AG10803 (cell line): ENCODE data around the gene REELD1.

Experiments used
- DNase-seq: peaks from one replicate; pipeline ENCODE4 v3.0.0; 2010; ENCODE audit warnings: low read depth
- H3K4me3 ChIP-seq: 2 replicates; pipeline ENCODE4 v1.5.1; 2011; ENCODE audit warnings: mild to moderate bottlenecking, low read length, control low read depth
- TF ChIP-seq, protein P1 (sequence below): conservative IDR thresholded peaks from 2 replicates; pipeline ENCODE4 v1.5.1; 2011; ENCODE audit warnings: mild to moderate bottlenecking, low read length, control low read depth, inconsistent platforms

REELD1 gene

DNA sequence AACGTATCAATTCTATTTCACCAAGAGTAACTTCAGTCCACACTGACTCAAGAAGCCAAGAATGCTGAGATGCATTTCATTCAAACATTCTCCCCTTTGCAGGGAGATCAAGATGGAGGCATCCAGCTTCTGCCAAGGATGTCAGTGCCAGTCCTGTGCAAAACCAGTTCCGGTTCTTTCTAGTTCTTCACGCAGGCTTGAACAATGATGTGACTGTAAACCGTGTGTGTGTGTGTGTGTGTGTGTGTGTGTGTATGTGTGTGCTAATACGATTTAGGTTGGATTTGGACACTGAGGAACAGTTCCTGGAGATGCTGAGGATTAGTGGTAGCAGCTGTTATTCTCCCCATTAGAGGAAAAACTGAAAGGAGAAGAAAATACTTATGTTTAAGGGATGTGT lies at the start of gene REELD1:
Gene REELD1 (plus strand): TSS at position 301 of the 400 bp plus-strand sequence. CDS start 2,415 bp downstream, outside the sequence.
- no peak within 1 kb of the TSS for H3K4me3 ChIP-seq
- TF ChIP-seq, protein P1, sequence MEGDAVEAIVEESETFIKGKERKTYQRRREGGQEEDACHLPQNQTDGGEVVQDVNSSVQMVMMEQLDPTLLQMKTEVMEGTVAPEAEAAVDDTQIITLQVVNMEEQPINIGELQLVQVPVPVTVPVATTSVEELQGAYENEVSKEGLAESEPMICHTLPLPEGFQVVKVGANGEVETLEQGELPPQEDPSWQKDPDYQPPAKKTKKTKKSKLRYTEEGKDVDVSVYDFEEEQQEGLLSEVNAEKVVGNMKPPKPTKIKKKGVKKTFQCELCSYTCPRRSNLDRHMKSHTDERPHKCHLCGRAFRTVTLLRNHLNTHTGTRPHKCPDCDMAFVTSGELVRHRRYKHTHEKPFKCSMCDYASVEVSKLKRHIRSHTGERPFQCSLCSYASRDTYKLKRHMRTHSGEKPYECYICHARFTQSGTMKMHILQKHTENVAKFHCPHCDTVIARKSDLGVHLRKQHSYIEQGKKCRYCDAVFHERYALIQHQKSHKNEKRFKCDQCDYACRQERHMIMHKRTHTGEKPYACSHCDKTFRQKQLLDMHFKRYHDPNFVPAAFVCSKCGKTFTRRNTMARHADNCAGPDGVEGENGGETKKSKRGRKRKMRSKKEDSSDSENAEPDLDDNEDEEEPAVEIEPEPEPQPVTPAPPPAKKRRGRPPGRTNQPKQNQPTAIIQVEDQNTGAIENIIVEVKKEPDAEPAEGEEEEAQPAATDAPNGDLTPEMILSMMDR = no peak
- DNase-seq = no peak

DNA sequence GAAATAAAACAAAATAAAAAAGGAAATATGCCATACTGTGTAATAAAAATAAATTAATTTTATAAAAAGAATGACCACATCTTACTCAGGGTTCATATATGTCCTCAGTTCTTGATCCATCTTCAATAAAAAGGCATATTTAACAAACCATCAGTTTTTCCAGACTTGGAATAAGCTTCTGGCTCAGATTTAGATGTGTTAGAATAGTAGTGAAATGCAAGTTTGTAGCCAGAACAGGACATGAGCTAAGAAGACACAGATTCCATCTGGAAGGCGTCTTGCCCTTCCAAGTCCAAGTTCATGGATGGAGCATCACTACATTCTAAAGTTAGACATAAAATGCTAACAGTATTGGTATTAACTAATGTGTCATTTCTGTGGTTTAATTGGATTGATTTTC lies 49.1 kb upstream of the REELD1 start:
- TF ChIP-seq, protein P1 = no peak
- peak; percentile 17 for DNase-seq
- H3K4me3 ChIP-seq = no peak overlapping the region

DNA sequence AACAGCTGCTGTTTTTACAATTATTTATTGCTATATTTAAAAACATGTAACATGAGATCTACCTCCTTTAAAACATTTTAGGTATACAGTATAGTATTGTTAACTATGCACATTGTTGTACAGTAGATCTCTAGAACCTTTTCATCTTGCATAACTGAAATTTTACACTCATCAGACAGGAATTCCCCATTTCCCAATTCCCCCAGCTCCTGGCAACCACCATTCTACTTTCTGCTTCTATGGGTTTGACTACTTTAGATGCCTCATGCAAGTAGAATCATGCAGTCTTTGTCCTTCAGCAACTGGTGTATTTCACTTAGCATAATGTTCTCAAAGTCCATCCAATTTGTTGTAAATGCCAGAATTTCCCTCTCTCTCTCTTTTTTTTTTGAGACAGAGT lies 48.5 kb upstream of the REELD1 start:
- no peak overlapping the region for H3K4me3 ChIP-seq
- peak; percentile 89 for DNase-seq
- TF ChIP-seq, protein P1 = no peak

DNA sequence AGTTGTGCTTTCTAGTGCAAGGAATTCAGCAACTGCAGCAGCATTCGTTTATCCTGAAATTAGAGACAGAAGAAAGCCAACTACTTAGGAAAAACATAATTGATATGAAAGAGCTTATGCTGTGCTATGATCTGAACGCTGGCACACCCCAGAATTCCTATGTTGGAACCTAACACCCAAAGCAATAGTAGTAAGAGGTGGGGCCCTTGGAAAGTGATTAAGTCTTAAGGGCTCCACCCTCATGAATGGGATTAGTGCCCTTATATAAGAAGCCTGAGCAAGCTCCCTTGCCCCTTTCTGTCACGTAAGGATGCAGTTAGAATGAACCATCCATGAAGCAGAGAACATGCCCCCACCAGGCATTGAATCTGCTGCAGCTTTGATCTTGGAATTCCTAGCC lies 44.2 kb upstream of the REELD1 start:
- TF ChIP-seq, protein P1 = no peak

DNA sequence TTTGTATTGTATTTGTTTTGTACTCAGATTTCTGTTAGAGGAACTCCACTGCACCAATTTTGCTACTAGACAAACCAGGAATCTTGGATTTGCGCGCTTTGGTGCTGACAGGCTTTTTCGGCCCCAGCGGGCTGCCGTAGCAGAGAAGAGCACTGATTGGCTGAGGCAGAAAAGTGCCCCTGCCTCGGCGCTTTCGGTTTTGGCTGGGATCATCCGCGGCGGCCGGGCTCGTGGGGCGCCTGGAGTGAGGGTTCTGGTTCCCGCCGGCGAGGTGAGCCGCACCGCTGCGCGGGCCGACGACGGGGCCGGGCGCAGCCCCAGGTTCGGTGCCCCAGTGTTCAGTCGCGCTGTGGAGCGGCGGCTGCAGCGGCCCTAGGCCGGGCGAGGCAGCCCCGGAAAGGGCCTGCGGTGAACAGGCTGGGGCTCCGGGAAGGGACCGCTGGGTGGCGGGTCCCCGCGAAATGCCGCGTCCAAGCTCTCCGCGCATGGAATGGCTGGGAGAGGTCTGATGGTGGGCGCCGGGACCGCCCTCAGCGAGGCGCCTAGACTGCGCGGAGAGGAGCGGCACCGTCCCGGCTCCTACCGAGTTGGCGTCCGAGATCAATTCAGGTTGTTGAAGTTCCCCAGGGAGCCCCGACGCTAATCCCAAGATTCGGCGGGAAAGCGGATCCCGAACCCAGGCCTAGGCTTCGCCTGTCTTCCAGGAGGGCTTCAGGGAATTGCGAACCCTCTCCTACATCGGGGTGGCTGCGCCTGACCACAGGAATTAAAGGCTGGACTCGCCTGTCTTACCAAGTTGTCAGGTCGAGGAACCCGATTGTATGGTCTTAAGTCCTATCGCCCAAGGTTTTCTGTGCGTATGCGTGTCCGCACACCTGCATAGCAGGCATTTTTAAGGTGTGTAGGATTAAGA lies 38.5 kb upstream of the REELD1 start, which contains the start of gene LSM6:
Gene LSM6 (plus strand): TSS at position 178 of the 913 bp plus-strand sequence. CDS start 7,204 bp downstream, outside the sequence.
- H3K4me3 ChIP-seq = peak within 1 kb of the TSS; percentile 76
- peak; percentile 83 for DNase-seq
- TF ChIP-seq, protein P1 = no peak

More for the DNA sequence above, 44.2 kb upstream of the REELD1 start:
- no peak overlapping the region for H3K4me3 ChIP-seq
- no peak for DNase-seq

DNA sequence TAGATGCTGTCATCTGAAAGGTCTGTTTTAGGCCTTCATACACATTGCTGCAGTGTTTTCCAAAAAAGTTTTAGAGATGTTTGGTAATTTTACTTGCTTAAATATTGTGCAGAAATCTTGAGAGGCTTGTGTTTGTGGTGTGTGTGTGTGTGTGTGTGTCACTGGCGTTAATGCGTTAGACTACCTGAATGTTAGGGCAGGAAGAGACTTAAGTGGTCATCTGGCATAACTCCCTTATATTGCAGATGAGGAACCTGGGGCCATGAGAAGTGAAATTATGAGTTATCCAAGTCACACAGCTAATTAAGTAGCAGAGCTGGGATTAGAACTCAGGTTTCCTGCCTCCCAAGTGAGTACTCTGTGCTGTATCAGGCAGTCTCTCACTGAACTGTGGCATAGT lies 37.4 kb upstream of the REELD1 start:
- TF ChIP-seq, protein P1 = no peak
- DNase-seq = no peak
- H3K4me3 ChIP-seq = peak overlapping the region; percentile 76

DNA sequence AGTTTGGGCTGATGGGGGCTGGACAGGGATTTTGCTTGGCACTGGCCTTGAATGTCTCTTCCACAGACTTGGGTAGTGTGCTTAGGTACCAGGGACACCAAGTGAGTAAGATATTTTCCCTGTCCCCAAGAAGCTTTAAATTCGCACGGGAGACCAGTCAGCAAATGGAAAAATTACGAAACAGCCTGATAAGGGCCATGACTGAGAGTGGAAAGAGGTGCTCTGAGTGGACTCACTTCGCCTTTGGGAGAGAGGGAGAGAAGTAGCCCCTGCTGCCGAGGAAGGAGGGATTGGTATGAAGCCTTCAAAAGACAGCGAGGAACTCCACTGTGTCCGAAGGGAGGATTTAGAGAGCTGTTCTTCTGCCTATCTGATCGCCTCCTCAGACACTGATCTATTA lies 36.2 kb upstream of the REELD1 start:
- DNase-seq = no peak
- TF ChIP-seq, protein P1 = no peak
- H3K4me3 ChIP-seq = no peak overlapping the region
